Measurements from ENCODE around the gene TUBG2.

TUBG2 gene

GRCh38 chr17:42700586-42701289 lies 41.7 kb downstream of the TUBG2 start:
- DNase-seq = no peak

GRCh38 chr17:42702446-42702845 lies 43.4 kb downstream of the TUBG2 start:
- no peak for DNase-seq

DNA sequence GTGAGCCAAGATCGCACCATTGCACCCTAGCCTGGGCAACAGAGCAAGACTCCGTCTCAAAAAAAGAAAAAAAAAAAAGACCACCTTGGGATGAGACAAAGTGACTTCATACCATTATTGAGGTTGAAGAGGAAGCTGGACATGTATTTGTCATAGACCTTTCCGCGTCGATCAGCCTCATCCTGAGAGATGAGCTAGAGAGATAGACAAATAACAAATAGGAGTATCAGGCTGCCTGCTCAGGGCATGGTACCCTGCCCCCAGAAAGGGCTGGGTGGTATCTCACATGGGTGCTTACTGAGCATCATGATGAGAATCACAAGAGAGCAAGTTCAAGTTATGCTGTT lies 45.4 kb downstream of the TUBG2 start:
- DNase-seq = no peak

- DNase-seq = no peak
Observed at GRCh38 chr17:42704837-42705494, 45.9 kb downstream of the TUBG2 start.

DNA sequence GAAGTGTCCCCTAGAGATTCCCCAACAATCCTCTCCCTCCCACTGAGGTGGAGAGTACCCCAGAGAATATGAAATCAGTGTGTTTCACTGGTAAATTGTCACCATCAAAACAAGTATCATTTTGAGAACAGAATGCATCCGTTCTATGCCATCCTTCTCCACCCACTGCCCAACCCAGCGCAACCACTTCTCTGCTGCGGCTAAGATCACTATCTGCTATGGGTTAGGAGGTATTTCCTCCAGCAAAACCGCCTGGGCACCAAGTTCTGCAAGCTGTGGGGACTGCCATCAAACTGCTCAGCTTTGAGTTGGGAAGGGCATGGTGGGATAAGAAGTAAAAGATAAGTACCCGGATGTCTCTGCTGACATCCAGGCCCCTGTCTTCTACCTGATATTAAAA lies 47.6 kb downstream of the TUBG2 start:
- no peak for DNase-seq

GRCh38 chr17:42708588-42708987 lies 49.5 kb downstream of the TUBG2 start:
- DNase-seq = no peak

DNA sequence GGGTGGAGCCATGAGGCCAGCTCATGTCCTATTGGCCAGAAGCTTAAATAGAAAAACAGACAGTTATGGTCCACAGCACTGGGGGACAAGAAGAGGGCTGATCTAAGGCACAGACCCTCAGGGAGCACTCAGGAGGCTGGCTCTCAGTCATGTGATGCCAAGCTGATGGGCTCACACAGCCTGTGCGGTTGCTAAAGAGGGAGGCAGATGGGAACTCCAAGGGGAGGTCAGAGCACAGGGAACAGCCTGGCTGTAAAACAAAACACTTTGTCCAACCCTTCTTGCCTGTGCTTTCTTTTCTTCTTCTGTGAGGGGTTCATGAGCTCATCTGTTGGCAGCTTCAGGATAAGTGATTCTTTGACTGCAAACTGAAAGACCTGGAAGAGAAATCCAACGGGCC lies 50.5 kb downstream of the TUBG2 start:
- no peak for DNase-seq
